HG02852 (cell line): ENCODE data around the gene TRIM46.

Experiments
- ATAC-seq: cut with Tn5 transposase; IDR thresholded peaks from one replicate; pipeline ENCODE4 v1.9.1; 2021; ENCODE audit warnings: mild to moderate bottlenecking, moderate library complexity; ENCODE audit not compliant: unreplicated experiment

TRIM46 gene, protein sequence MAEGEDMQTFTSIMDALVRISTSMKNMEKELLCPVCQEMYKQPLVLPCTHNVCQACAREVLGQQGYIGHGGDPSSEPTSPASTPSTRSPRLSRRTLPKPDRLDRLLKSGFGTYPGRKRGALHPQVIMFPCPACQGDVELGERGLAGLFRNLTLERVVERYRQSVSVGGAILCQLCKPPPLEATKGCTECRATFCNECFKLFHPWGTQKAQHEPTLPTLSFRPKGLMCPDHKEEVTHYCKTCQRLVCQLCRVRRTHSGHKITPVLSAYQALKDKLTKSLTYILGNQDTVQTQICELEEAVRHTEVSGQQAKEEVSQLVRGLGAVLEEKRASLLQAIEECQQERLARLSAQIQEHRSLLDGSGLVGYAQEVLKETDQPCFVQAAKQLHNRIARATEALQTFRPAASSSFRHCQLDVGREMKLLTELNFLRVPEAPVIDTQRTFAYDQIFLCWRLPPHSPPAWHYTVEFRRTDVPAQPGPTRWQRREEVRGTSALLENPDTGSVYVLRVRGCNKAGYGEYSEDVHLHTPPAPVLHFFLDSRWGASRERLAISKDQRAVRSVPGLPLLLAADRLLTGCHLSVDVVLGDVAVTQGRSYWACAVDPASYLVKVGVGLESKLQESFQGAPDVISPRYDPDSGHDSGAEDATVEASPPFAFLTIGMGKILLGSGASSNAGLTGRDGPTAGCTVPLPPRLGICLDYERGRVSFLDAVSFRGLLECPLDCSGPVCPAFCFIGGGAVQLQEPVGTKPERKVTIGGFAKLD

DNA sequence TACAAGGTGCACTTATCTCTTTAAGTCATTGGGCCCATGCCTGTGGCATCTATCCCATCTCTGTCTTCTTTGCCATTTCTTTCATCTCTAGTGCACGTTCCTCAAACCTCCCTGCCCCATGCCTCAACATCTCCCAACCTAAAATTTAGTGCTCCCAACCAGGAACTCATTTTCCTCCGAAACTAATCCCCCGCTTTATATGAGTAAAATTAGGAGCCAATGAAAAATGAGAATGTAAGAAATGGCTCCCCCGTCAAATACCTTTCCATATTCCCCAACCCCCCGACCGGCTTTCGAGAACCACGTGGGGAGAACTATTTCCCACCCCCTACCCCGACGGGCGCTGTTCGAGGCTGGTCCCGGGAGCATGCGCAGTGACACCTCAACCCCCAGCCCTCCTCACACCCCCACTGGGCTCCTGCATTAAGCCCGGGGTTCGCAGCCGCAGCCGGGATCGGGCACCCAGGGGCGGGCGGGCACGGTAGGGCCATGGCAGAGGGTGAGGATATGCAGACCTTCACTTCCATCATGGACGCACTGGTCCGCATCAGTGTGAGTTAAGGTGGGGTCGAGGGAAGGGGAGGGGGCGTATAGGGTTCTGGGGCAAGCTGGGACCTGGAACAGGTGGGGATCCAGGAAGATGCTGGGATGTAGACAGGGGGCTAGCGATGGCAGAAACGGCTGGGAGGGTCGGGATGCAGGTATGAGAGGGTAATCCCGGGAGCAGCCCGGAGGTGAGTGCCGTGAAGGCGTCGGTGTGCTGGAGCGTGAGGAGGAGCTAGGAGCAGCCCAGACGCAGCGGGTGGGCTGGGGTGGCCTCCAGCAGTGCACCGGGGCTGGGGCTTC, at the start of gene TRIM46:
TSS of gene TRIM46 (plus strand) at position 372 of the 846 bp plus-strand sequence. CDS start at position 490, 118 bp downstream.
- no peak for ATAC-seq

GRCh38 chr1:155124503-155125463, 48.9 kb upstream of the TRIM46 start:
- no peak for ATAC-seq

DNA sequence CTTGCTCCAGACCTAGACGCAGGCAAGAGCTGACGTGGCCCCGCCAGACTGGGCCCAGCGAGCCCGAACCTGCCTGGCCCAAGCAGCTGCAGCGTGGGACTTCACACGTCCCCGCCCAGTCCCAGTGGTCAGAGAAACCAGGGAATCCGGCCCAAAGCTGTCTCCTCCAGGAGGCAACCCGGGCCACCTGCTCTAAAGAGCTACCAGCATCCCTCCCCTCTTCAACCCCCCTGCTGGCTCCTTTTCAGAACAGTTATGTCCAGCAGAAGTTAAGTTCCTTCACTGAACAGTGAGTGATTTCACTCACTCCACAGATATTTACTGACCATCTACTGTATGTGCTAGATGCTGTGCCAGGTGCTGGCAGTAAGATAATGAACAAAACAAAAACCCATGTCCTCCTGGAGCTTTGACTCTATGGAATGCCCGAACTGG, 48.1 kb upstream of the TRIM46 start:
- ATAC-seq, result no peak

DNA sequence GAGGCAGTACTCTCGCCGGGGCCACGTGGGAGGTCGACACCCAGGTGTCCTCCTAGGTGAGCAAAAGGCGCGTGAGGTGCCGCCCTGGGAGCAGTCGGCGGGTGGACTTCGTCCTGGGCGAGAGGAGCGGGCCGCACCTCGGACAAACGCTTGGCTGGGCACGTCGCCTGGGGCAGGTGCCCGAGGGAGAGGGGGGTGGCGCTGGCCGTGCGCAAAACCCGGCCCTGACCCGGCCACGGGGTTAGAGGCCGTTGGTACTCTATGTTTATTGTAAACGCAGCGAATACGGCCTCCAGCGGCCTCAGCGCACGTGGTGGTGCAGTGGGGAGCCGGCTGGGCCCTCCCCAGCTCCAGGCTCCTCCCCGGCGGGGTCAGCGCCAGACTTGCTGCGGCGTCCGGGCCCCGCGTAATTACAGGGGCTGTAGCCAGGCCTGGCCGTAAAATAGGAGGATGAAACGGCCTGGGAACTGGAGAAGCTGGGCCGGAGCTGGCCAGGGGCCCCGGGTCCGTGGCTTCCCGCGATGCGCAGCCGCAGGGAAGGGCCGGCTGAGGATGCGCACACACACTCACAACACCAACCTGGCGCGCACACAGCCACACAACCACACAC, 47.6 kb upstream of the TRIM46 start:
- no peak for ATAC-seq

- ATAC-seq, result no peak
Measured at GRCh38 chr1:155126556-155127104, 47.0 kb upstream of the TRIM46 start.

GRCh38 chr1:155127105-155127966, 46.3 kb upstream of the TRIM46 start, which contains the start of gene EFNA1:
TSS of gene EFNA1 (plus strand) at chr1:155127876. CDS start at chr1:155127978, 102 bp downstream.
- ATAC-seq, result no peak

GRCh38 chr1:155127967-155128754, 45.5 kb upstream of the TRIM46 start:
- ATAC-seq, result no peak

DNA sequence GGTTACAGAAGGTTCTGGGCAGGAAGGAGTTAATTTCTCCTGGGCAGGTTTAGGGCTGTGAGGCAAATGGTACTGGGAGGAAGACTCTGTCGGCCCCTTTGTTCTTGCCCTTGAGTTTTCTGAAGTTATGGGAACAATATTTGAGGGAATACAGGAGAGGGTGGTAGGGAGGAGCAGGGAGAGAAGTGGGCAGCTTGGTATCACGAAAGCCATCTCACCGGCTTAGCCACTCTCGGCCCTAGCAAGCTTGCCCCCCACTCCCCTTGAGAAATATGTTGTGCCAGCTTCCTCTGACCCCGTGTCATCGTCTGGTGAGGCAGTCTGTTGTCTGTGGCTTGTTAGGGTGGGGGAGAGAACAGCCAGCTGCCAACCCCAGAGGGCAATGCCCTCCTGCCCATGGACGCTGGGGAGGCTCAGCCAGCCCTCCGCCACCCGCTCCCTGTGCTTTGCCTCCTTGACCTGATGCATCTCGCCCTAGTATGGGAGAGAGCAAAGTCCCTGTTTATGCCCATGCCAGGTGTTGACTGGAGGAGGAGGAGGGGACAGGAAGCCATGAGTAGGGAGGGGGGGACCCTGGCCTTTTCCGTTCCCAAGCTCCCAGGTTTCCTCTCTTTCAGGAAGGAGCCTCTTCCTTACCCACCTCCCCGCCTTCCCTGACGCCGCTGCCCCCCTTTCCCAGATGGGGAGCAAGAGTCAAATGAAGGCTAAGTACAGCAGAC, 44.7 kb upstream of the TRIM46 start:
- ATAC-seq, result no peak

GRCh38 chr1:155130272-155131006, 43.2 kb upstream of the TRIM46 start:
- no peak for ATAC-seq

DNA sequence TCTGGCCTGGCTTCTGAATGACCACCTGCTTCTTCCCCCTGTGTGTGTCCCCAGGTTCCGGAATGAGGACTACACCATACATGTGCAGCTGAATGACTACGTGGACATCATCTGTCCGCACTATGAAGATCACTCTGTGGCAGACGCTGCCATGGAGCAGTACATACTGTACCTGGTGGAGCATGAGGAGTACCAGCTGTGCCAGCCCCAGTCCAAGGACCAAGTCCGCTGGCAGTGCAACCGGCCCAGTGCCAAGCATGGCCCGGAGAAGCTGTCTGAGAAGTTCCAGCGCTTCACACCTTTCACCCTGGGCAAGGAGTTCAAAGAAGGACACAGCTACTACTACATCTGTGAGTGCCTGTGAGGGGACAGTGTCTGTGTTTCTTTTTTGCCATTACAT, 42.4 kb upstream of the TRIM46 start:
- ATAC-seq, result no peak

DNA sequence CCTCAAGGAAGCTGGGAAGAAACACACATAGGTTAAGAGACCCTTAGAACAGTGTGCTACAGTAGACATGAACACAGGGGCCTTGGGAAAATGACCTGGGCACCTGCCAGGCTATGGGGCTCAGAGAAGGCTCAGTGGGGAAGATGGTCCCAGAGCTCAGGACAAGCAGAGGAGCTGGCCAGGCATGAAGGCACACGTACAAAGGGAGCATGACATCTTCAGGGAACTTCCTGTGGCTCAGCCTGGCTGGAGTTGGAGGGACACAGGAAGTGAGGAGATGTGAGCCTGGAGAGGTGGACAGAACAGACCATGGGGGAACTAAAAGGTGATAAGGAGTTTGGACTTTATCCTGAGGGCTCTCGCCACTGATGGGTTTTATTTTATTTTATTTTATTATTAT, 41.8 kb upstream of the TRIM46 start:
- no peak for ATAC-seq

- no peak for ATAC-seq
Measured at GRCh38 chr1:155133799-155134281, 39.8 kb upstream of the TRIM46 start.

DNA sequence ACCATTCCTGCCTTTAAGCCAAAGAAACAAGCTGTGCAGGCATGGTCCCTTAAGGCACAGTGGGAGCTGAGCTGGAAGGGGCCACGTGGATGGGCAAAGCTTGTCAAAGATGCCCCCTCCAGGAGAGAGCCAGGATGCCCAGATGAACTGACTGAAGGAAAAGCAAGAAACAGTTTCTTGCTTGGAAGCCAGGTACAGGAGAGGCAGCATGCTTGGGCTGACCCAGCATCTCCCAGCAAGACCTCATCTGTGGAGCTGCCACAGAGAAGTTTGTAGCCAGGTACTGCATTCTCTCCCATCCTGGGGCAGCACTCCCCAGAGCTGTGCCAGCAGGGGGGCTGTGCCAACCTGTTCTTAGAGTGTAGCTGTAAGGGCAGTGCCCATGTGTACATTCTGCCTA, 39.3 kb upstream of the TRIM46 start:
- ATAC-seq, result no peak

DNA sequence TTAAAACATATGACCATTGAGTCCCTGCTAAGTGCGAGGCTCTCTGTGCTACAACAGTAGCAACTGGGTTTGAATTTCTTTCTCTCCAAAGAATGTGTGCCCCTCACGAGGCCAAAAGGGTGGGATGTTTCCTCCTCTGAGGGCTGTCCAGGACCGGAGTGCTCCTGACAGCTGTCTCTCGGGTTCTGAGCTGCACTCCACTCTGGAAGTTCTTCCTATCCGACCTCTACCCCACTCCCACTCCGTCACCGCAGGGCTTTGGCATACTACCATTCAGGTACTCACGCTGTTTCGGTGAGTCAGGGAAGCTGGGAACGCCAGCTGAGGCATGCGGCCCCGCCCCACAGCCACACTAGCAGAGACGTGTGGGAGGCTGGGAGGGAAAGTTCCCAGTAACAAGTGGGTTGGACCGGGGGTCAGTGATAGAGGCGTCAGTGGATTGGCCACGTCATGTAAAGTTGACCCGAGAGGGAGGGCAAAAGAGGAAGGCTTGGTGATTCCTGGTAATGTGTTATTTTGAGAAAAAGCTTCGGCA, 38.7 kb upstream of the TRIM46 start:
- no peak for ATAC-seq

DNA sequence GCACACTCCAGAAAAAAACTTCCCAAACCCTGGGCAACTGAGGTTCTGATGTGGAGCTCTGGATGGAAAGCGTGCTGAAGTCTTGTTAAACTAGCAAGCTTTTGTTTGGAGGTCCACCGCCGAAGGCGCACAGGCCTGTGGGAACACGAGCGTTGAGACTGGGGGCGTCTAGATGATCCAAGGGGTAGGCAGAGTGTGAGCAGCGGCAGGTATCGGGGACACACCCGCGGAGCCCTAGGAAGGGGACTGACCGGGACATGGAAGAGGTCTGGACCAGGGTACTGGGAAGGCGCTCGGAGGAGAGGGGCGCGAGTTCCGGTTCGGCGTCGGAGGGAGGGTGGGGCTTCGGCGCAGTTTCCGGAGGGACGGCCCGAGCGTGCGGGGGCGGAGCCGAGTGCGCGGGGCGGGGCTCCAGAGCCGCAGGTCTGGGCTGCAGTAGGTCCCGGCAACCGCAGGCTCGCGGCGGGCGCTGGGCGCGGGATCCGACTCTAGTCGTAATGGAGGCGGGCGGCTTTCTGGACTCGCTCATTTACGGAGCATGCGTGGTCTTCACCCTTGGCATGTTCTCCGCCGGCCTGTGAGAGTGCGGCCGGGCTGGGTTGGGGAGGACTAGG, 38.1 kb upstream of the TRIM46 start, which contains the start of gene SLC50A1:
TSS of gene SLC50A1 (plus strand) at position 438 of the 614 bp plus-strand sequence. CDS start at position 498, 60 bp downstream.
- peak; percentile 74 for ATAC-seq
